NCI-H460 (cell line): ENCODE data around the gene HS3ST2. TPM values are rescaled to one million over a fixed set of nuclear protein-coding genes. Genes with fewer than 3 reads are reported as not detected.
"Not testable (repeated sequence)": the region's sequence is repeated elsewhere in the genome, so short reads cannot be mapped to it uniquely, and the experiment has no call there.

ENCODE experiments used
- DNase-seq: peaks from one replicate; pipeline ENCODE4 v3.0.0-alpha.2; 2016; ENCODE audit warnings: low read depth; ENCODE audit errors: extremely low read depth
- total RNA-seq: library from RNA; depleted of rRNA; stranded (reverse); fragments of >200 nt; shearing (Covaris generic); gene quantifications from 2 replicates; pipeline ENCODE4 v1.2.3, GENCODE V29; 2014

Gene HS3ST2
- total RNA-seq, 1 experiment from 2014 or later = 0.05 TPM

DNA sequence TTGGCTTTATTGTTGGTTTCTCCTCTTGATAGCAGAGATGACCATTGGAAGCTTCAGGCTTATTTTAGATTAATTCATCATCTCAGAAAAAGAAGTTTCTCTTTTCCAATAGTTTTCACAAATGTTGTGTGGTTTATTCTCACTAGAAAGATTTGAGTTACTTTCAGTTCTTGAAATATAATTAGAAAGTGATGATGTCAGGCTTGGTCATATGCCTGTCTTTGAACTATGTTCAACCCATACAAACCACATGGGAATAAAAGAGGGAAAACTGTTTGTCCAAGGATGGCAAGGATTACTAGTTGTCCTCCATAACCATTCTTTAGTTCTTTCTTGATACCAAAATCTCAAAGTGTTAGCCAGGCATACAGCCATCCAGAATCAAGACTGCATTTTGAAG, 3.7 kb upstream of the HS3ST2 start:
- DNase-seq = no peak

- peak; percentile 21 for DNase-seq
Measured at GRCh38 chr16:22813223-22813947, 577 bp upstream of the HS3ST2 start.

- DNase-seq = no peak
Measured at GRCh38 chr16:22814711-22815105, 746 bp downstream of the HS3ST2 start.

- no peak for DNase-seq
Measured at GRCh38 chr16:22815863-22816262, 1.9 kb downstream of the HS3ST2 start.

GRCh38 chr16:22816475-22816874, 2.5 kb downstream of the HS3ST2 start:
- DNase-seq = no peak

DNA sequence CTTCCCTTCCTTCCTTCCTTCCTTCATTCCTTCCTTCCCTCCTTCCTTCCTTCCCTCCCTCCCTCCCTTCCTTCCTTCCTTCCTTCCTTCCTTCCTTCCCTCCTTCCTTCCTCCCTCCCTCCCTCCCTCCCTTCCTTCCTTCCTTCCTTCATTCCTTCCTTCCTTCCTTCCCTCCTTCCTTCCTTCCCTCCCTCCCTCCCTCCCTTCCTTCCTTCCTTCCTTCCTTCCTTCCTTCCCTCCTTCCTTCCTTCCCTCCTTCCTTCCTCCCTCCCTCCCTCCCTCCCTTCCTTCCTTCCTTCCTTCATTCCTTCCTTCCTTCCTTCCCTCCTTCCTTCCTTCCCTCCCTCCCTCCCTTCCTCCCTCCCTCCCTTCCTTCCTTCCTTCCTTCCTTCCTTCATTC, 4.8 kb downstream of the HS3ST2 start:
- not testable (repeated sequence) for DNase-seq

DNA sequence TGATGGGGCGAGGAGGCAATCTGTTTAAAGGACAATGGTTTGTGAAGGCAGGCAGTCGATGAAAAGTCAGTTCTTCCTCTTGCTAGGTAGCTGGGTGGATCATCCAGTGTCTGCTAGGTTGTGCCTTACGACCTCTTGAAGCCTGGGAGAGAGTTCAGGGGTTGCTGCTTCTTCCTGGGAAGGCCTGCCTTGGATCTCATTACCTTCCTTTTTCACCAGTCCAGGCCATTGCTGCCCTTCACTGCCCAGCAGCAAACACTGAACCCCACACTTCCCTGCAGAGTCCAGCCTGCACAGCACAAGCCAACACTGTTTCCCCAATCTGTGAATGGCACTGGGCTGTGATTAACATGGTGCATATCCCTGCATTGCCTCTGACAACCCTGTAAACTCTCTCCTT, 24.7 kb downstream of the HS3ST2 start:
- DNase-seq = no peak

DNA sequence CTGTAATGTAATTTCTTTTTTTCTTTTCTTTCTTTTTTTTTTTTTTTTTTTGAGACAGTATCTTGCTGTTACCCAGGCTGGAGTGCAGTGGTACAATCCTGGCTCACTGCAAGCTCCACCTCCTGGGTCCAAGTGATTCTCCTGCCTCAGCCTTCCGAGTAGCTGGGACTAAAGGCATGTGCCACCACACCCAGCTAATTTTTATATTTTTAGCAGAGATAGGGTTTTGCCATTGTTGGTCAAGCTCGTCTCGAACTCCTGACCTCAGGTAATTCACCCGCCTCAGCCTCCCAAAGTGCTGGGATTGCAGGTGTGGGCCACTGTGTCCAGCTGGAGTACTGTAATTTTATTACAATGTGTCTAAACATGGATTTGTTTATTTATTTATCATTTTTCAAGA, 28.1 kb downstream of the HS3ST2 start:
- DNase-seq = not testable (repeated sequence)

DNA sequence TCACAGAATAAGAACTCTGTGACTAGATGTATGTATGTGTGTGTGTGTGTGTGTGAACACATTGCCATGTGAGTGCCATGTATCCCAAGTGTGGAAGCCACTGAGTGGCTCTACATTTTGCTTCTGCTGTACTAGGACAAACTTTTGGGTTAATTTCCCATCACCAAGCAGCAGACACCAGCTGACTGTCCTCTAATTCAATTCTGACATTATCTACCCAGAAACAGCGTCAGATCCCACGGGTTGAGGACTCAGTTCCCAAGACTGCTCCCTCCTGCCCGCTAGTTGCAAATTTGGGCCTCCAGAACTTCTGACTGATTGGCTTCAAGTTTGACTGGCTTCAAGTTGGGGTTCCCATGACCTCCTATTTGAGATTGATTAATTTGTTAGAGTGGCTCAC, 29.2 kb downstream of the HS3ST2 start:
- no peak for DNase-seq

GRCh38 chr16:22843856-22844255, 29.9 kb downstream of the HS3ST2 start:
- DNase-seq = no peak

DNA sequence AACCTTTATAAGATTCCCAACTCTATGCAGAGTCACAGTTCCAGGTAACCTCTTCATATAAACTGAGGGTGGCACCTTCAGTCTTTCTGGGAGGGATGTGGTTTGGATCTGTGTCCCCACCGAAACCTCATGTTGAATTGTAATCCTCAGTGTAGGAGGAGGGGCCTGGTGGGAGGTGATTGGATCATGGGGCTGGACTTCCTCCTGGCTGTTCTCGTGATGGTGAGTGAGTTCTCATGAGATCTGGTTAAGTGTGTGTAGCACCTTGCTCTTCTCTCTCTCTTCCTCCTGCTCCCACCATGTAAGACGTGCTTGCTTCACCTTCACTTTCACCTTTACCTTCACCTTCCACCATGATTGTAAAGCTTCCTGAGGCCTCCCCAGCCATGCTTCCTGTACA, 30.5 kb downstream of the HS3ST2 start:
- DNase-seq = no peak

GRCh38 chr16:22847100-22847499, 33.1 kb downstream of the HS3ST2 start:
- DNase-seq = no peak

GRCh38 chr16:22847690-22848089, 33.7 kb downstream of the HS3ST2 start:
- no peak for DNase-seq

DNA sequence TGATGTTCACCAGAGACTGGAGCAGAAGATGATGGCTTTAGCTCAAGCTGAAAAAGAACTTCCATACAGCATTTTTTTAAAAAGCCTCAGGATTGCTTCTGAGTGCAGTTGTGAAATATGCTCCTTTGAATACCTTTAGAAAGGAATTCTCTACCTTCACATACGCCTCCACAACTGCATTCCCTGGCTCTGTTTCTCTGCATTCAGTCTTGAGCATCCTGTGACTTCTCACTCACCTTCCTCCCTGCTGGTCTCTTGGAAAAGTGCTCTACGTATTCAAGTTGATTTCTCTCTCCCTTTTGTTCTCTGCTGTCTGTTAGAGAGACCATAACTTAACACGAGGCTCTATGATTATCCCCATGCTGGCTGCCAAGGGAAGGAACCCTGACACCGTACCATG, 34.5 kb downstream of the HS3ST2 start:
- DNase-seq = no peak

- DNase-seq = no peak
Measured at GRCh38 chr16:22849517-22849916, 35.6 kb downstream of the HS3ST2 start.

DNA sequence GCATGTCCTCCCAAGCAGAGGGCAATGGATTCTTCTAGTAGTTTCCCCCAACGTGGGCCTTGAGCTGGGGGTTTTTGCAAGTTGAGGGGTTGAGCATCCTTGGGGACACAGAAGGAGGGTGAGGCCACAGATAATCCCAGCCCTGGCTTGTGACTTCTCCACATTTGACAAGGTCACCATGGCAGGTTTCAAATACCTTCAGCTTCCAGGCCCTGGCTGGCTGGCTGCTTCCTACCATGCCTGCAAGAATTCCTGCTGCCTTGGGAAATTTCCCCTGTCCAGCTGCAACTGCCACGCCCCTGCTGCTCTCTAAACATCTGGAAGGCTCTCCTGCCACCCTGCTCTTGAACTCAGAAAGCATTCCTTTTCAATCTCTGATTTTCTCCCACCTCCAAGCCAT, 41.3 kb downstream of the HS3ST2 start:
- DNase-seq = no peak

DNA sequence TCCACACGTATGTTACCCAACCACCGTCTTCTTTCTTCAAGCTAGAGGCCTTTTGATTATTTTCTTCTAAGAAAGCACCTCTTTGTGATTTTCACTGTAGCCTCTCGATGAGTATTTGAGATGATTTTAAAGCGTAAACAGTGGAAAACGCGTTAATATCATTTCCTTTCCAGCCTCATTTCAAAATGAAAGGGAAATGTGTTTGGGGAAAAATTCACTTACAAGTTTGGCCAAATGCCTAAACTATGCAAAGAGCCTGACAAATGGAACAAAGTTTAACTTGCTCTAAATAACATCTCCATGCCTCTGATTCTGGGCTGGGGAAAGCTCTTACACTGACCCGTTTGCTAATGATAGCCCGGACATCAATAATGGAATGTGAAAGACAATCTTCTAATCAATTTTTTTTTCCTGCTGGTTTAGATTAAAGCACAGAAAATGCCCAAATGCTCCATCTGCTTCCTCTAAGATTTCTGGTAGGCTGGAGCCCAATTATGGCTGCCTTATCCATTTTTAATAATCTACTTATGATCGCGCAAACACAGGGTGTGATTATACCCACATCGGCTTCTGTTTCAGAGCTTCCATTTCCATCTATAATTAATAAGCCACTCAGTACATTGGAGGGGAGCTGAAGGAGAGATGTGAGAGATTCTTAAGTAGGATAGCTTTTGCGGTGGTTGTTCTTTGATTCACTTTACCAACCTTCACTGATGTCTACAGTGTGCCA, 43.5 kb downstream of the HS3ST2 start:
- no peak for DNase-seq

- no peak for DNase-seq
Measured at GRCh38 chr16:22859925-22860324, 46.0 kb downstream of the HS3ST2 start.

- no peak for DNase-seq
Measured at GRCh38 chr16:22861580-22861979, 47.6 kb downstream of the HS3ST2 start.

- DNase-seq = no peak
Measured at GRCh38 chr16:22862046-22862445, 48.1 kb downstream of the HS3ST2 start.

- DNase-seq = no peak
Measured at GRCh38 chr16:22864375-22864774, 50.4 kb downstream of the HS3ST2 start.

DNA sequence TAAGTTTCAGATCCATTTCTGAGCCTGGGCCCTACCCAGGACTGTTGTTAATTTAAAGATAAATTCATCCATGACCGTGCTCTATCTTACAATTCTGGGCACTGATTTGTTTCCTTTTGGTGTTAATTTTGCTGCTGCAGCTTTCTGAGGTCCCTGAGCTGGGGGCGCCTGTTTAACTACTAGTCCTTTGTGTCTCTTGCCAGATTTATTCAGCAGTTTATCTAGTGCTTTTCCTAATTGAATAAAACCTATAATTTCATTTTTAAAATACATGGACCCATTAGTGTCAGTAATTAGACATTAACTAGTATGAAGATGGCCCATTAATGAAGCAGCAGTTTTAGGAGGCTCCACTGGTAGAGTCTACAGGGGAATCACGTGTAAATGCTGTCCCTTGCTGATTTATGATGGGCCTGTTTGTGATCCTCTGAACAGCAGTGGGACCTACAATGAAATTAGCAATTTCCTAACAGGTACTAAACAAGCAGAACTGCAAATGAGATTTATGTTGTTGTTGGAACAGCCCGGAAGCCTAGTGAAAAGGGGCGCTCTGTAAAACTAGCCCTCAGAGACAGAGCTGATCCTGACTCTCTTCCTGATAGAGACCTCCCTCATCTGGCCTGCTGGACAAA, 54.7 kb downstream of the HS3ST2 start:
- DNase-seq = no peak
